HCT116 (cell line): Measurements from ENCODE around the gene SPATA45. TPM values are rescaled to one million over a fixed set of nuclear protein-coding genes. Genes with fewer than 3 reads are reported as not detected.

ENCODE experiments used
- total RNA-seq: library from RNA; stranded (reverse); gene quantifications from one replicate; pipeline ENCODE4 v1.2.1, GENCODE V29; 2021; ENCODE audit not compliant: unreplicated experiment

Gene SPATA45
- total RNA-seq, 1 experiment from 2014 or later: not detected

Other genes with a start within 250 kb of the SPATA45 start
- gene ATF3, start 238.9 kb downstream of the SPATA45 start, total RNA-seq: 43.2 TPM
- gene BATF3, start 147.8 kb downstream of the SPATA45 start, total RNA-seq: 4.8 TPM
- gene NSL1, start 55.9 kb downstream of the SPATA45 start, total RNA-seq: 36.4 TPM
- gene TATDN3, start 55.8 kb downstream of the SPATA45 start, total RNA-seq: 16.3 TPM
- gene FLVCR1, start 10.6 kb upstream of the SPATA45 start, total RNA-seq: 19.0 TPM
- 5.7 TPM for gene VASH2, start 102.9 kb upstream of the SPATA45 start, total RNA-seq
- 25.5 TPM for gene ANGEL2, start 168.2 kb upstream of the SPATA45 start, total RNA-seq
- 15.9 TPM for gene RPS6KC1, start 203.6 kb upstream of the SPATA45 start, total RNA-seq